Hippocampal formation (tissue), 2 donors: Measurements from ENCODE around the gene DHRSX.
"Not testable (repeated sequence)": the region's sequence is repeated elsewhere in the genome, so short reads cannot be mapped to it uniquely, and the experiment has no call there.

ENCODE experiments used
- DNase-seq, 2 donors: peaks; one replicate each; lab custom pipeline; 2025; lab: John Stamatoyannopoulos, UW

DHRSX gene

DNA sequence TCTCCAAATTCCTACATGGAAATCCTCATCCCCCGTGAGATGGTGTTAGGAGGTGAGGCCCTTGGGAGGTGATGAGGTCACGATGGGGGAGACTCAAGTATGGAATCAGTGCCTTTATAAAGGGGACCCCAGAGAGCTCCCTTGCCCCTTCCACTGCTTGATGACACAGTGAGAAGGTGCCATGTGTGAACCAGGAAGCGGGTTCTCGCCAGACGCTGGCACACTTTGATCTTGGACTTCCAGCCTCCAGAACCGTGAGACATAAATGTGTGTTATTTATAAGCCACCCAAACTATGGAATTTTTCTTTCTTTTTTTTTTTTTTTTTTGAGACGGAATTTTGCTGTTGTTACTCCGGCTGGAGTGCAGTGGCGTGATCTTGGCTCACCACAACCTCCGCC, 237.6 kb downstream of the DHRSX start:
- no peak for DNase-seq

DNA sequence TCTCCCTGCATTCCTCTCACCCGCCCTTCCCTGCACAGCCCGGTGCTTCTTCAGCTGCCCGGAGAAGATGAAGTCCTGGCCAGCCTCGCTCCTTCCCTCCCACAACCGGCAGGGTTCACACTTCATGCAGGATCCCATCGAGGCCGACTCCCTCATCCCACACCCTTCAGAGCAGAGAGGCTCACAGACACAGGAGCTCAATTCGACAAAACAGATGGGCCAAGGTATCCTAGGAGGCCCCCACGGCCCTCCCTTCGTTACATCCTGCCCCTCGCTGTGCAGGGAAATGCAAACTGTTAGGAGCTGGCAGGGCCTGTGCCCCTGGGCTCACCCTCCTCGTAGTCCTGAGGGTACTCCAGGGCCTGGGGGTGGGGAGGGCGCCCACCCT, 238.1 kb downstream of the DHRSX start:
- no peak for DNase-seq

DNA sequence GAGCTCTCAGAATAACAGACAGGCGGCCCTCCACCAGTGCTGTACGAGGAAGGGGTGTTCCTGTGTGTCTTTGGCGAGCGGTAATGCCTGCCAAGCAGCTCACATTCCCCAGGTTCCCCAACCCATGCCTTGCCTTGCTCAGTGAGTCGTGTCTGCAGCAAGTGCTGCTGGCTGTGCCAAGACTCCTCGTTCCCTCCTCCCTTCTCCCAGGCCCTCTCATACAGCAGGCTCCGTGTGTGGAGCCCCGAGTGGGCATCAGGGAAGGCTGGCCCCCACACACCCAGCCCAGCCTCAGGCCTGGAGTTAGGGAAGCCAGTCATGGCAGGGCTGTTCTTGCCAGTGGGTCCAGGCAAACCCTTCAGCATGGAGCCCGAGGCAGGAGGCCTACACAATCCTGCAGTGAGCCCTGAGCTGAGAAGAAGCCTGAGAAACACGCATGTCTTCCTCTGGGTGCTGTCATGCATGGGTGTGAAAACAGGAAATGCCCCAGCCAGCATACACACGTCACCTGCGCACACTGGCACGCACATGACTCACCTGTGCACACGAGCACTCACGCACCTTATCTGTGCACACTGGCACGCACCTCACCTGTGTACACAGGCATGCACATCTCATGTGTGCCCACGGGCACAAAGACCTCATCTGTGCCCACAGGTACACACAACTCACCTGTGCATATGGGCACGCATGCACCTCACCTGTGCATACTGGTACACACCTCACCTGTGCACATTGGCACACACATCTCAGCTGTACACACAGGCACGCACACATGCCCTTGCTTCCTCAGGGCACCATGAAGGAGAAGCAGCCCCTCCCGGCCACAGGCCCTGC, 238.7 kb downstream of the DHRSX start:
- DNase-seq: no peak

DNA sequence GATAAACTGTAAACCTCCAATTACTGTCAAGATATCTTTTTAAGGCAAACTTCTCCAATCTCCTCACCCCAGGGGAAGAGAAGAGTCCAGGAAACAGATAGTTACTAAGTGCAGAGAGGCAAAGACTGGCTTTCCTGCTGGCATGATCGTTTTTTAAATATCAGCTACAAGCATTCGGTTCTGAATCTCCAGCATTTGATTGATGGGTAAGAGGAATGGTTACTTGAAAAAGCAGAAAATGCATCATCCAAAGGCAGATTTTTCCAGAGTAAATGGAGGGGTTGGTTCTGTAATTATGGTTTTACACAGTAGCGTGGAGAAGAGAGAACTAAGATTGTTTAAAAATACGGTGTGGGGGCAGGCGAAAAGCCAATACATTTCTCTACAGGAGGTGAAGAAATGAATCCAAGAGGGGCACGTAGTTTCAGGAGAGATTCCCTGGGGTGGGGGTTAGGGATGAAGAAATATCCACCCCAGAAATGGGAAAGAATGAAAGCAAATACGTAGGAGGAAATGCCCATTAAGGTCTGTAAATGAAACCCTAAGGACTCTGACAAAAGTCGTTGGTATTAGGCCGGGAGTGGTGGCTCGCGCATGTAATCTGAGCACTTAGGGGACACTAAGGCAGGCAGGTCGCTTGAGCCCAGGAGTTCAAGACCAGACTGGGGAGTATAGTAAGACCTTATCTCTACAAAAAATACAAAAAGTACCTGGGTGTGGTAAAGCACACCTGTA, 248.3 kb downstream of the DHRSX start:
- no peak for DNase-seq

DNA sequence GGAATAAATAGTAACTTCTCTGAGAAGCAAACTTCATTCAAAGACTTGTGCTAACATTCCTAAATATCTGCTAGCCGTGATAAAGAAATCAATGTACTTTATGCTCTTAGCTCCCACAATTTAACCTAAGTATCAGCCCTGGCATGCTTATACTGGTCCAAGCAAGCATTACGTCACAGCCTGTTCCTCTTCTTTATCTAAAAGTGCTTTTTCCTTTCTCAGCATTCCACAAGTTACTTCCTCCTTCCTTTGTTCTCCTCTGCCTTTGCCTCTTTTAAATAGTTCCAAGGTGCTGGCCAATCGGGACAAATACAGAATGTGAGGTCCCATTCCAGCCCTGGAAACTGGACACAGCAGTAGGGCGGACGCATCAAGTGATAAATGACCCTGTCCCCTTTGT, 249.6 kb downstream of the DHRSX start:
- DNase-seq: no peak

DNA sequence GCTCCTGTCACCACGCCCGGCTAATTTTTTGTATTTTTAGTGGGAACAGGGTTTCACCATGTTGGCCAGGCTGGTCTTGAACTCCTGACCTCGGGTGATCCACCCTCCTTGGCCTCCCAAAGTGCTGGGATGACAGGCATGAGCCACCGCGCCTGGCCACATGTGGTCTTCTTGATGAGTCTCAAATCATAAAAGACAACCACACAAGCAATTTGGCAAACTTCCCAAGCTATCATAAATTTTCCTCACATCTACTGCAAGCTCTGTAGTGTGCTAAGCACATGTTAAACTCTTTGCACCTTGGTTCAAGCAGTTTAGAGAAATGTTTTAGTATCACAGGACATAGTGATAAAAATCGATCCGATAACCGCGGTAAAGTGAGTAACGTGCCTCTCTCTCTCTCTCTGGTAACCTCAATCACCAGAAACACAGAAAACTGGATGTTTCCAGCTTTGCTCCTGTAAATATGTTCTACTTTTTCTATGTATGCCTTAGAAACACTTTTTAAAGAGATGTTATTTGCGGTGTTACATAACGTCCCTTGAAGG, 256.8 kb downstream of the DHRSX start:
- DNase-seq: no peak

DNA sequence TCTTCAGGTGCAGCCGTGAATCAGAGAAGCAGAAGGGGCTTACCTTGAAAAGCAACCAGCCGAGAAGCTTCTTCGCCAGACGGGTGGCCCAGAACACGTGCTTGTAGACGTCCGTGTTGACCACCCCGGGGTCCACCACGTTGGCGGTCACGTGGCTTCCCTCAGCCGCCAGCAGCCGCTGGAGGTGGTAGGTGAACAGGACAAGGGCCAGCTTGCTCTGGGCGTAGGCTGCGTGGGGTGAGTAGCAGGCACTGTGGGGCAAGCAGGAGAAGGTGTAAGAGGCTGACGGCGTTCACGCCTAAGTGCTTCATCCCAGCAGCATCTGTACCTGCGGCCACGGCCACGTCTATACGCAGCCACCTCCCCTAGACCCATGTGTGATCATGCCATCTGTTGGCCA, 257.8 kb downstream of the DHRSX start:
- no peak for DNase-seq

DNA sequence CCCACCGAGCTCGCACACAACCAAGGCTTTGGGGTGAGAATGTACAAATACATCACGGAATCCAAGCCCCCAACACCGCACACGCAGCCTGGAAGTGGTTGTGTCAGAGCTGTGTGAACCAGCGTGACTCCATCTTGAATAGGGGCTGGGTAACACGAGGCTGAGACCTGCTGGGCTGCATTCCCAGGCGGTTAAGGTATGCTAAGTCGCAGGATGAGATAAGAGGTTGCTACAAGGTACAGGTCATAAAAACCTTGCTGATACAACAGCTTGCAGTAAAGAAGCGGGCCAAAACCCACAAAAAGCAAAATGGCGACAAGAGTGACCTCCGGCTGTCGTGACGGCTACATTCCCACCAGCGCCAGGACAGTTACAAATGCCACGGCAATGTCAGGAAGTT, 258.4 kb downstream of the DHRSX start:
- DNase-seq: no peak

DNA sequence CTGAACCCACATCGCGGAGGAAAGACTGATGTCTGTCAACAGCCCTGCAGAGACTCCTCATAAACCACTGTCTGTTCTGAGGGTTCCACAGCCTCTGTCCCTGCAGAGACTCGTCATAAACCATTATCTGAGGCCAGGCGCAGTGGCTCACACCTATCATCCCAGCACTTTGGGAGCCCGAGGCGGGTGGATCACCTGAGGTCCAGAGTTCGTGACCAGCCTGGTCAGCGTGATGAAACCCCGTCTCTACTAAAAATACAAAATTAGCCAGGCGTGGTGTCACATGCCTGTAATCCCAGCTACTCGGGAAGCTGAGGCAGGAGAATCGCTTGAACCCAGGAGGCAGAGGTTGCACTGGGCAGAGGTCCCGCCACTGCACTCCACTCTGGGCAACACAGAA, 259.3 kb downstream of the DHRSX start:
- not testable (repeated sequence) for DNase-seq

DNA sequence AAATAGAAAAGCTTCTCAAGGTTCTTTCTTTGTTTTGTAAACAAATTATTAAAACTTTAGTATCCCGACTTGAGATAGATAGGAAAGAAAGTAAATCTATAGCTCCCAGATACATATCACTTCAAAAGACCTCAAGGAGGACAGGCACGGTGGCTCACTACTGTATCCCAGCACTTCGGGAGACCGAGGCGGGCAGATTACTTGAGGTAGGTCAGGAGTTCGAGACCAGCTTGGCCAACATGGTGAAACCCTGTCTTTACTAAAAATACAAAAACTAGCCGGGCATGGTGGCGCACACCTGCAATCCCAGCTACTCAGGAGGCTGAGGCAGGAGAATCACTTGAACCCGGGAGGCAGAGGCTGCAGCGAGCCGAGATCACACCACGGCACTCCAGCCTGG, 260.0 kb downstream of the DHRSX start:
- not testable (repeated sequence) for DNase-seq

DNA sequence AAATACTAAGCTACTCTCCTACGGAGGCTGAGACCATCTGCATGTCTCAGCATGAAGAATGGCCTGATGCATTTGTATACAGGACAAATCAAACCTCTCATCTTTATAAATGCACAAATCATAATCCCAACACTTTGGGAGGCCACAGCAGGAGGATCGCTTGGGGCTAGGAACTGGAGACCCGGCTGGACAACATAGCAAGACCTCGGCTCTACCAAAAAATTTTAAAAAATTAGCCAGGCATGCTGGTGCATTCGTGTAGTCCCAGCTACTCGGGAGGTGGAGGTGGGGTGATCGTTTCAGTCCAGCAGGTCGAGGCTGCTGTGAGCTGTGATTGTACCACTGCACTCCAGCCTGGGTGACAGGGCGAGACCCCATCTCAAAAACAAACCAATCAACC, 262.8 kb downstream of the DHRSX start:
- DNase-seq: no peak

DNA sequence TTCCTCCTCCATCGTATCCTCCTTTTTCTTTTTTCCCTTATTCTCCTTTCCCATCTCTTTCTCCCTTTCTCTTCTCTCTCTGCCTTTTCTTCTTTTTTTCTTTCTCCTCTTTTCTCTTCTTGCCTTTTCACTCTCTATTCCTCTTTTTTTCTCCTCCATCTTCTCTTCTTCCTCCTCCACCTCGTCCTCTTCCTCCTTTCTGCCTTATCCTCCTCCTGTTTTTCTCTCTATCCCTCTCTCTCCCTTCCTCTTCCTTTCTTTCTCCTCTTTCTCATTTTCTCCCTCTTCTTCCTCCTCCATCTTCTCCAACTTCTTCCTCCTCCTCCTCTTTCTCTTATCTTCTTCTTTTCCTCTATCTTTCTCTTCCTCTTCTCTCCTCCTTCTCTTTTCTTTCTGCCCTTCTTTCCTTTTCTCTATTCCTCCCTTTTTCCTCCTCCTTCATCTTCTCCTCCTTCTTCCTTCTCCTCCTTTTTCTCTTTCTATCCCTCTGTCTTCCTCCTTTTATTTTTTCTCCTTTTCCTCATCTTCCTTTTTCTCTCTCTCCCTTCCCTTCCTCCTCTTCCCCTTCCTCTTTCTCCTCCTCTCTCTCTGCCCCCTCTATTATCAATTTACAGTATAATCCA, 269.1 kb downstream of the DHRSX start:
- DNase-seq: no peak

DNA sequence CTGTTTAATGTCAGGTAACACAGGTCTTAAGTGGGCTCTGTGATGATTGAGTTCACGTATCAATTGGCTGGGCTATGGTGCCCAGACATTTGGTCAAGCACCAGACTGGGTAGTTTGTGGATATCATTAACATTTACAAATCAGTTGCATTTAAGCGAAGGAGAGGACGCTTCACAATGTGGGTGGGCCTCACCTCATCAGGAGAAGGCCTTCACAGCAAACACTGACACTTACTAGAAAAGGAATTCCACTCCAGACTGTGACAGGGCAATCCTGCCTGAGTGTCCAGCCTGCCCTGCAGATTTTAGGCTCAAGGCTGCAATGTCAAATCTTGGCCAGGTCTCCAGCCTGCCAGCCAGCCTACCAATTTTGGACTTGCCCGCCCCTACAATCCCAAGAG, 270.3 kb downstream of the DHRSX start:
- no peak for DNase-seq

DNA sequence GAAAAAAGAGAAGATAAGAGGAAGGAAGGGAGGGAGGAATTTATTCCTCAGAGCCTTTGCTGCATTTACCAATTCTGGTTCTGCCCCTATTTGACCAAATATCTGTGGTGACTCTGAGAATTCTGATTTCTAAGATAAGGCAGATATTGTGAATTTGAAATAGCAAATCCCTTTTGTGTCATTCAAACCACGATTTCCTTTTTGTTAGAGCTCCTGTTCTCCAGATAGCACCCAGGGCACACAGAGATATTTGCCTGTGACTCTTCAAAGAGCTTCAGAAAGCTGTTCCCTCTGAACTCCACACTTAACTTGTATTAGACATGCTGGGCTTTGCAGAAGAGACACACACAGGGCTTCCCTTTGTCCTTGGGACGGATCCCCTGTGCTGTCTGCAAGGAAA, 272.2 kb downstream of the DHRSX start:
- DNase-seq: no peak

DNA sequence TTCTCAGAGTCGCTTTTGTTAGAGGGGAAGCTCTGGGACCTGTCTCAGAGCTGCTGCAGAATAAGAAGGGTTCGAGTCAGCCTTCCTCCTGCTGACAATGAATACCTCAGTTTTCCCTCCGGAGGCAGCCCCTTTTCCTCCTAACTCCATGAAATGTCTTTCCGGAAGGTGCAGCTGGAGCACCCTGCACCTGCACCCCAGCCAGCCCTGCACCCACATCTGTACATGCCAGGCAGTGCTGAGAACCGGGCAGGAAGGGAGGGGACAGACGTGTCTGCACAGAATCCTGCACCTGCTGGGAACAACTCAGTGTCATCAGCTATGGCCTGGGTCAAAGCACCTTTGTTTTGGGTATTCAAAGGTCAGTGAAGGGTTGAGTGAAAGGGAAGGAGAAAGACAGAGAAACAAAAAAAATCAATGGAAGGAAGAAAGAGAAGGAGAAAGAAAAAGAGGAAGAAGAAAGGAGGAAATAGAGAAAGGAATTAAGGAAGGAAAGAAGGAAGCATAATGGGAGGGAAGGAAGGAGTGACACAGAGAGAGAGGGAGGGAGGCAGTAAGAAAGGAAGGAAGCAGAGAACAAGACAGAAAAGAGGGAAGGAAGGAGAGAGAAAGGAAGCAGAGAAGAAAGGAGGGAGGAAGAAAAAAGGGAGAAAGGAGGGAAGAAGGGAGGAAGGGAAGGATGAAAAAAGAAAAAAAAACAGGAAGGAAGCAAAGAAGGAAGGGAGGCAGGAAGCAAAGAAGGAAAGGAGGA, 273.7 kb downstream of the DHRSX start:
- DNase-seq: no peak

DNA sequence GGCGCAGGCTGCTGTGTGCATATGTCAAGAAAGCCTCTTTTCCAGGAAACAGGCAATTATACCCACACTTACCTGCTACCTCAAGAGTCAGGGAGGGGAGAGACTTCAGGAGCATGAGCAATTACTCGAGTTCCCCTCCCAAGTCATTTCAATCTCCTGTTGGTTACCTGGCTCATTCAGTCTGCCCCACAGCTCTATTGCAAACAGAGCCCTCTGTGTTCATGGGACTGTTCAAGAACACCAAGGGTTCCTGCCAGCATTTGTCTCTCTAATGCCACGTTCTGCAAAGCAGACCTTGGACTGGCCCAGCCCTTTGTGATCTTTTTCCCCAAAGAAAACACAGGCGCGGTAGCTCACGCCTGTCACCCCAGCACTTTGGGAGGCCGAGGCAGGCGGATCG, 274.6 kb downstream of the DHRSX start:
- no peak for DNase-seq

DNA sequence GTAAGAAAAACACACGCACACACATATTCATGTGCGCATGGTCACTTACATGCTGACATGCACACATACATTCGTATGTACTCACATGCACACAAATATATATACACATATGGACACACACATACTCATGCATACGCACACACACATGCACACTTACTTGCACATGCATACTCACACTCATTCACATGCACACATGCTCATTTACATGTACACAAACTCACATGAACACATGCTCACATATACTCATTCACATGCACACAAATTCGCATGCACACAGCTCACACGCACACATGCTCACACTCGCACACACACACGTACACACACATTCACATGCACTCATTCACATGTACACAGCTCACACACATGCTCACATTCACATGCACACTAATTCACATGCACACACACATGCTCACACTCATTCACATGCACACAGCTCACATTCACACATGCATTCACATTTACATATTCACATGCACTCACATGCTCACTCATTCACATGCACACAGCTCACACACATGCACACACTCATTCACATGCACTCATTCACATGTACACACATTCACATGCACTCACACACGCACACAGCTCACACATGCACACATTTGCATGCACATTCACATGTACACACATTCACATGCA, 276.1 kb downstream of the DHRSX start:
- no peak for DNase-seq

DNA sequence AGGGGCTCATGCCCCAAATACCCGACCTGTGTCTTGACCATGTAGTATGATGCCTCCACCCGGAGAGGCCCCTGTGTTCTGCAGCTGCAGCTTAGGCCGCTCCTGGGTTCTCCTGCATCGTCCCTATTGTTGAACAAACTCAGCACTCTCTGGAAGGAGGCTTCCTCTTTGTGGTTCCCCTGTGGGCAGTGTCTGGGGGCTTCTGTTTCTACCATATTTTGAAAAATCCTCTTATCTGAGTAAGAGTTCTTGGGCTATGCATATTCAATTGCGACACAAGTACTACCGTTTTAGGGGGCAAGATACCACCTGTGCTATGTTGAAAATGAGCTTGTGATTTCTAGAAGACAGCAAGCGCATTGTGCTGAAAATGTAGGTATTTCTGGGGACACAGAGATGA, 276.6 kb downstream of the DHRSX start:
- no peak for DNase-seq

DNA sequence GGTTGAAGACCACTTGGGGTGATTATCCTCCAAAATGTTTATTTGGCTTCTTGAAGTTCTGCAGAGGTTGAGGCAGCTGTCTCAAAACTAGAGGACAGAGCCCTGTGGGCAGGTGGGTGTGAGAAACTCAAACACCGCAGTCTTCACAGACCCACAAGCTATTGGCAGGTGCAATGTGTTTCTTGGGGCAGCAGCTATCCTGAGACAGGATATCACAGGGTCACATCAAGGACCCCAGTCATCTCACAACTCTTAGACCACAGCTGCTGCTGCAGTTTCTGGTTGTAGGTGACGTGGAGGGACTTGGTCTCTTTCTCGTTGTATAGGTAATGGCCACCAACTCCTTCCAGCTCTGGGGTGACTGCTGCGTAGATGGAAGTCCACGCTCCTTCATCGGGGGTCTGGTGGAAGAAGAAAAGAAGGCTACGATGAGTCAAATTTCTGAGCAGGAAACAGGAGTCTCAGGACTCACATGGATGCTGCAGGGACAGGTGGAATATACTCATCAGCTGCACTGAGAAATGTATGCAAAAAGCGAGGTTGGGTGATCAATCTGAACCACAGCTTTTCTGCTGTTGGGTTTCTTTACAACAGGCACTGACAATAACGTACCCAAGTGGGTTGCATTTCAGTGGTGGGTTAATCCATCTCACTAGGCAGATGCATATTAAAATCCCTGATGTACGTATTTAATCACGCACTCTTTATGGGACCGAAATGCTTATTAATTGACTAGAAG, 279.8 kb downstream of the DHRSX start:
- DNase-seq: no peak

DNA sequence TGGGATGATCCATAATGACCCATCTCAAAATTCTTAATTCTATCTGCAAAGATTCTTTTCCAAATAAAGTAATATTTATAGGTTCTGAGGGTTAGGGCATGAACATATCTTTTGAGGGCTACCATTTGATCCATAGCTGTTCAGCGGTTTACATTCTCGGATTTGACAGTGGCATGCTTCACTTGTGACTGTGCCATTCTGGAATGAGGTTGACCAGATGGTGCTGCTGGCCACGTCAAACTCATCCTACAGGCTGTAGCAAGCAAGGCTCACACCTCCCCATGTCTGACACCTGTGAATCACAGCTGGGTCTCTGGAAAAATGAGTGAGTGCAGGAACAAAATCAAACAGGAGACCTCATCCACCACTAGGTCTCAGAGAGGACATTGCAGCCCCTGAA, 280.5 kb downstream of the DHRSX start:
- no peak for DNase-seq
